Endometrium (tissue), 2 donors: ENCODE data around the gene ZNF791.
"Not testable (repeated sequence)": the region's sequence is repeated elsewhere in the genome, so short reads cannot be mapped to it uniquely, and the experiment has no call there.

Source experiments
- FAIRE-seq: peaks from 2 replicates; lab custom pipeline; 2012; peaks lifted over from hg19 to GRCh38; lab: Jason Lieb, UNC
- donor health status: control.
- donor health status: control.

The ZNF791 gene

GRCh38 chr19:12629215-12629614 is 18.5 kb downstream of the ZNF791 start:
- FAIRE-seq: no peak

- FAIRE-seq: no peak
Observed at GRCh38 chr19:12636631-12637030, 25.9 kb downstream of the ZNF791 start.

- no peak for FAIRE-seq
Observed at GRCh38 chr19:12638611-12639182, 28.0 kb downstream of the ZNF791 start.

GRCh38 chr19:12639901-12640613 is 29.3 kb downstream of the ZNF791 start:
- no peak for FAIRE-seq

- no peak for FAIRE-seq
Observed at GRCh38 chr19:12641456-12641855, 30.7 kb downstream of the ZNF791 start.

GRCh38 chr19:12642506-12642905 is 31.8 kb downstream of the ZNF791 start:
- no peak for FAIRE-seq

- not testable (repeated sequence) for FAIRE-seq
Observed at GRCh38 chr19:12643716-12644115, 33.0 kb downstream of the ZNF791 start.

- FAIRE-seq: no peak
Observed at GRCh38 chr19:12646551-12646950, 35.8 kb downstream of the ZNF791 start.

GRCh38 chr19:12647047-12647446 is 36.3 kb downstream of the ZNF791 start:
- FAIRE-seq: no peak

GRCh38 chr19:12647490-12648071 is 36.9 kb downstream of the ZNF791 start:
- FAIRE-seq: no peak

GRCh38 chr19:12648088-12648487 is 37.4 kb downstream of the ZNF791 start:
- no peak for FAIRE-seq

- FAIRE-seq: no peak
Observed at GRCh38 chr19:12649941-12650340, 39.2 kb downstream of the ZNF791 start.

GRCh38 chr19:12652219-12652618 is 41.5 kb downstream of the ZNF791 start:
- no peak for FAIRE-seq

GRCh38 chr19:12655546-12655945 is 44.8 kb downstream of the ZNF791 start:
- FAIRE-seq: no peak

- FAIRE-seq: no peak
Observed at GRCh38 chr19:12656899-12657571, 46.3 kb downstream of the ZNF791 start.

GRCh38 chr19:12657966-12658365 is 47.2 kb downstream of the ZNF791 start:
- no peak for FAIRE-seq

- FAIRE-seq: no peak
Observed at GRCh38 chr19:12660980-12661379, 50.3 kb downstream of the ZNF791 start.

- FAIRE-seq: no peak
Observed at GRCh38 chr19:12664406-12665280, 53.9 kb downstream of the ZNF791 start.

GRCh38 chr19:12665281-12665573 is 54.5 kb downstream of the ZNF791 start:
- no peak for FAIRE-seq

GRCh38 chr19:12665671-12666264 is 55.0 kb downstream of the ZNF791 start:
- no peak for FAIRE-seq

- FAIRE-seq: no peak
Observed at GRCh38 chr19:12666265-12667048, 55.7 kb downstream of the ZNF791 start, which contains the start of the genes MAN2B1 and WDR83. TSS of gene MAN2B1 (minus strand) at chr19:12666742. CDS start at chr19:12666701, 41 bp downstream. TSS of gene WDR83 (plus strand) at chr19:12666807. CDS start at chr19:12669791, 2,984 bp downstream.
